ENCODE measurements around the gene HES2.

DNA sequence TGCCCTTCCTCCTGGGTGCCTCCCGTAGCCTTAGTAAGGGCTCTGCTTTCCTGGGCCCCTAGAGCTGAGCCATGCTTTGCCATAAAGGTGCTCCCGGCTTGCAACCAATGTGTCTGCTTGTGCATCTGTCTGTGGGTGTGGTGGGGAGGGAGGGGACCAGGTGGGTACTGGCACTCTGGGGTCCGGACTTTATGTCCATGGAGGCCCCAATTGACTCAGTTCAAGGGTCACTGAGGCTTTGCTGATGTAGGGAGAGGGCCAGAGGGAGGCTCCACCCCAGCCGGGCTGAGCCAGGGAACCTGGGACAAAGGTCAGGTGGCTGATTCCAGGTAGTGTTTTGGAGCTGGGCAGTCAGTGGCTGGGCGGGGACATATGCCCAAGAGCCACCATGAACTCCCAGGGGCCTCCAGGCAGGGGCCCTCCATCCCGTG is 31.2 kb upstream of the HES2 start:
- no peak for TF ChIP-seq POLR2AphosphoS5 (IDR thresholded peaks at IDR 0.05; ENCODE audit: borderline replicate concordance, low read depth, low read length)
- no peak for TF ChIP-seq EZH2 (IDR thresholded peaks at IDR 0.05)
- TF ChIP-seq FOXP2 (optimal IDR thresholded peaks at IDR 0.05; ENCODE audit: control extremely low read depth, extremely low read length, insufficient read depth) = no peak

Measured in SK-N-MC (cell line).